Measurements from ENCODE around the gene MS4A15. TPM values are rescaled to one million over a fixed set of nuclear protein-coding genes. Genes with fewer than 3 reads are reported as not detected.
"Not testable (repeated sequence)": the region's sequence is repeated elsewhere in the genome, so short reads cannot be mapped to it uniquely, and the experiment has no call there.

The MS4A15 gene
- total and polyA plus RNA-seq, 9 of the 15 experiments (the other 6 are each of a cell fraction or from before 2014, with no cell fraction given), result not detected

DNA sequence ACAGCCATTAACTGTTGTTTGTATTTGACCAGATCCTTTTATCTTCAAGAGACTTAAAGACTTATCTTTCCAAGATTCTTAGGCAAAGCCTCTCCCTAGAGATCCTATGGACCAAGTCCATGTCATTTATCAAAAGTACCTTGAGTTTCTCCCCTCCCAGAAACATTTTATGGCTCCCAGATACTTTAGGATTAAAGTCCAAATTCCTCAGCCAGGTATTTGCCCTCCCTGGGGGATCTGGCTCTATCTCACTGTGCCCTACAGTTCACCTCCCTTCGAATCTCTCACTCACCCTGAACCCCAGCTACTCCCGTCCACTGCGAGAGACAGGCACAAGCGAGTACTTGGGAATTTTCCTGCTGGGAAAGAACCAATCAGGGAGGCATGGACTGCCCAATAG, 45.4 kb upstream of the MS4A15 start (continued):
- no peak for TF ChIP-seq GTF2A2 (tag; IDR thresholded peaks at IDR 0.05)

DNA sequence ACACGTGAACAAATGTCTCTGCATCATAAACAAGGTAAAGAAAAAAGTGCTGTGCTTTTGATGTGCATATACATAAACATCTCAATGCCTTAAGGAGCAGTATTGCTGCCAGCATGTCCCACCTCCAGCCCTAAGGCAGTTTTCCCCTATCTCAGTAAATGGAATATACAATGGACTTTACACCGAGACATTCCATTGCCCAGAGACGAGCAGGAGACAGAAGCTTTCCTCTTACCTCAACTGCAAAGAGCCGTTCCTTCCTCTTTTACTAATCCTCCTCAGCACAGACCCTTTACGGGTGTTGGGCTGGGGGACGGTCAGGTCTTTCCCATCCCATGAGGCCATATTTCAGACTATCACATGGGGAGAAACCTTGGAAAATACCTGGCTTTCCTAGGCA, 43.2 kb upstream of the MS4A15 start:
- H3K36me3 ChIP-seq (ENCODE audit: control insufficient read depth, insufficient read depth, low read length); intact Hi-C loops (cut with micrococcal nuclease); in situ Hi-C loops (cut with MboI); H3K79me2 ChIP-seq (ENCODE audit: control insufficient read depth, insufficient read depth, low read length); H3K4me3 ChIP-seq; H3K4me1 ChIP-seq (replicated peaks in 1 of 2; ENCODE audit: control insufficient read depth in 2 of 2, insufficient read depth in 2 of 2, low read length in 2 of 2); H3K9ac ChIP-seq (ENCODE audit: insufficient read depth in 1 of 2, low read depth in 2 of 2, low read length in 2 of 2); BruUV-seq (replicated peaks); H3K4me2 ChIP-seq (ENCODE audit: insufficient read depth, low read length); H3K9me3 ChIP-seq (replicated peaks; ENCODE audit: control insufficient read depth, insufficient read depth, low read depth, low read length); H3K27ac ChIP-seq (ENCODE audit: extremely low read depth, low read depth, low read length); DNase-seq (ENCODE audit: extremely low read depth in 1 of 4, low spot score in 3 of 4); CTCF ChIA-PET (ENCODE audit: low intra/inter-chr PET ratio); H4K20me1 ChIP-seq (replicated peaks; ENCODE audit: control insufficient read depth, insufficient read depth, low read length); ATAC-seq; H3K9me1 ChIP-seq (ENCODE audit: control insufficient read depth, insufficient read depth, low read length); POLR2A ChIA-PET; H2AFZ ChIP-seq (ENCODE audit: low read depth, low read length); FAIRE-seq: not testable (repeated sequence)
- WGBS (ENCODE audit: insufficient coverage, low coverage, missing lambda C conversion rate), result 2% methylated on average over 6 of the region's 6 CpGs
- H3K27me3 ChIP-seq (ENCODE audit: control insufficient read depth in 2 of 2, insufficient read depth in 2 of 2, low read length in 2 of 2), result peaks cover 10 to 18% of the 10 kb centered on the region in 2 experiments; a peak in 4 of 5 replicates

DNA sequence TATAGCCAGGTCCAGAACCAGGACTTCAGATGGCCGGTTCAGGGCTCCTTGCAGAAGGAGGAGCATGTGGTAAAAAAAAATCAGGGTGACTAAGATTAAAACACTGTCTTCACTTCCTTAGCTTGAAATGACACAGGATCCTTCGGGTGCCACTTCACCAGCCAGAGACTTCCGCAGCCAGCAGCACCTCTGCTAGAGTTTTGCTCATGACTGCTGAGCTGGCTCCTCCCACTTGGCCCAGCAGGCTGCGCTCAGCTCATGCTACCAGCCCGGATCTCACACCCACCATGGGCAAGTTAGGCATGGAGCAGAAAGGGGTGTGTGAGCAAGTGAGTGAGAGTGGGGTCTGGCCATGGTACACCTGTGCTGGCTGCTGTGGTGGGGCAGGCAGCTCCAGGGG, 38.7 kb upstream of the MS4A15 start:
- Histone ChIP-seq H3K27me3 (ENCODE audit: control insufficient read depth in 2 of 2, insufficient read depth in 2 of 2, low read length in 2 of 2) (peaks cover 12 to 21% of the 10 kb centered on the region in 2 experiments; a peak in 4 of 5 replicates), H3K4me2 (ENCODE audit: insufficient read depth, low read length) (no peak overlapping the region)
- BruUV-seq (replicated peaks), result no TSS peak
- TF ChIP-seq, protein P1, sequence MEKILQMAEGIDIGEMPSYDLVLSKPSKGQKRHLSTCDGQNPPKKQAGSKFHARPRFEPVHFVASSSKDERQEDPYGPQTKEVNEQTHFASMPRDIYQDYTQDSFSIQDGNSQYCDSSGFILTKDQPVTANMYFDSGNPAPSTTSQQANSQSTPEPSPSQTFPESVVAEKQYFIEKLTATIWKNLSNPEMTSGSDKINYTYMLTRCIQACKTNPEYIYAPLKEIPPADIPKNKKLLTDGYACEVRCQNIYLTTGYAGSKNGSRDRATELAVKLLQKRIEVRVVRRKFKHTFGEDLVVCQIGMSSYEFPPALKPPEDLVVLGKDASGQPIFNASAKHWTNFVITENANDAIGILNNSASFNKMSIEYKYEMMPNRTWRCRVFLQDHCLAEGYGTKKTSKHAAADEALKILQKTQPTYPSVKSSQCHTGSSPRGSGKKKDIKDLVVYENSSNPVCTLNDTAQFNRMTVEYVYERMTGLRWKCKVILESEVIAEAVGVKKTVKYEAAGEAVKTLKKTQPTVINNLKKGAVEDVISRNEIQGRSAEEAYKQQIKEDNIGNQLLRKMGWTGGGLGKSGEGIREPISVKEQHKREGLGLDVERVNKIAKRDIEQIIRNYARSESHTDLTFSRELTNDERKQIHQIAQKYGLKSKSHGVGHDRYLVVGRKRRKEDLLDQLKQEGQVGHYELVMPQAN (IDR thresholded peaks at IDR 0.05; ENCODE audit: borderline replicate concordance), result no peak
- no peak for TF ChIP-seq ZNF695 (CRISPR knock-in tag; IDR thresholded peaks at IDR 0.05)
- no peak for TF ChIP-seq SP2 (IDR thresholded peaks at IDR 0.05; ENCODE audit: extremely low read depth, low read depth, low read length, poor library complexity, severe bottlenecking)
- TF ChIP-seq FUS (optimal IDR thresholded peaks at IDR 0.05; ENCODE audit: low read depth, low read length), result no peak
- TF ChIP-seq, protein P2, sequence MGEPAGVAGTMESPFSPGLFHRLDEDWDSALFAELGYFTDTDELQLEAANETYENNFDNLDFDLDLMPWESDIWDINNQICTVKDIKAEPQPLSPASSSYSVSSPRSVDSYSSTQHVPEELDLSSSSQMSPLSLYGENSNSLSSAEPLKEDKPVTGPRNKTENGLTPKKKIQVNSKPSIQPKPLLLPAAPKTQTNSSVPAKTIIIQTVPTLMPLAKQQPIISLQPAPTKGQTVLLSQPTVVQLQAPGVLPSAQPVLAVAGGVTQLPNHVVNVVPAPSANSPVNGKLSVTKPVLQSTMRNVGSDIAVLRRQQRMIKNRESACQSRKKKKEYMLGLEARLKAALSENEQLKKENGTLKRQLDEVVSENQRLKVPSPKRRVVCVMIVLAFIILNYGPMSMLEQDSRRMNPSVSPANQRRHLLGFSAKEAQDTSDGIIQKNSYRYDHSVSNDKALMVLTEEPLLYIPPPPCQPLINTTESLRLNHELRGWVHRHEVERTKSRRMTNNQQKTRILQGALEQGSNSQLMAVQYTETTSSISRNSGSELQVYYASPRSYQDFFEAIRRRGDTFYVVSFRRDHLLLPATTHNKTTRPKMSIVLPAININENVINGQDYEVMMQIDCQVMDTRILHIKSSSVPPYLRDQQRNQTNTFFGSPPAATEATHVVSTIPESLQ (CRISPR knock-in tag; IDR thresholded peaks at IDR 0.05), result no peak
- TF ChIP-seq, protein P3, sequence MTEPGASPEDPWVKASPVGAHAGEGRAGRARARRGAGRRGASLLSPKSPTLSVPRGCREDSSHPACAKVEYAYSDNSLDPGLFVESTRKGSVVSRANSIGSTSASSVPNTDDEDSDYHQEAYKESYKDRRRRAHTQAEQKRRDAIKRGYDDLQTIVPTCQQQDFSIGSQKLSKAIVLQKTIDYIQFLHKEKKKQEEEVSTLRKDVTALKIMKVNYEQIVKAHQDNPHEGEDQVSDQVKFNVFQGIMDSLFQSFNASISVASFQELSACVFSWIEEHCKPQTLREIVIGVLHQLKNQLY (CRISPR knock-in tag; conservative IDR thresholded peaks at IDR 0.05), result no peak
- no peak for TF ChIP-seq RBM39 (optimal IDR thresholded peaks at IDR 0.05; ENCODE audit: low read depth, low read length)

More for the DNA sequence above, 38.7 kb upstream of the MS4A15 start:
- Histone ChIP-seq H4K20me1 (replicated peaks; ENCODE audit: control insufficient read depth, insufficient read depth, low read length) (no peaks in the 10 kb centered on the region), H3K36me3 (ENCODE audit: control insufficient read depth, insufficient read depth, low read length) (no peaks in the 10 kb centered on the region), H3K4me1 (replicated peaks in 1 of 2; ENCODE audit: control insufficient read depth in 2 of 2, insufficient read depth in 2 of 2, low read length in 2 of 2) (no peaks in the 10 kb centered on the region), H3K79me2 (ENCODE audit: control insufficient read depth, insufficient read depth, low read length) (no peaks in the 10 kb centered on the region), H3K9ac (ENCODE audit: insufficient read depth in 1 of 2, low read depth in 2 of 2, low read length in 2 of 2) (no peak overlapping the region; a peak in 1 of 4 replicates), H3K9me1 (ENCODE audit: control insufficient read depth, insufficient read depth, low read length) (no peaks in the 10 kb centered on the region), H3K27ac (ENCODE audit: extremely low read depth, low read depth, low read length) (no peak overlapping the region), H3K9me3 (replicated peaks; ENCODE audit: control insufficient read depth, insufficient read depth, low read depth, low read length) (no peaks in the 10 kb centered on the region), H3K4me3 (no peak overlapping the region), H2AFZ (ENCODE audit: low read depth, low read length) (no peak overlapping the region)
- no peak for FAIRE-seq
- ATAC-seq, result no peak
- in situ Hi-C loops (cut with MboI), result no loop called here
- intact Hi-C loops (cut with micrococcal nuclease), result no loop called here
- POLR2A ChIA-PET, result no interaction called here
- 3% methylated on average over 5 of the region's 5 CpGs for WGBS (ENCODE audit: insufficient coverage, low coverage, missing lambda C conversion rate)
- CTCF ChIA-PET (ENCODE audit: low intra/inter-chr PET ratio), result no interaction called here
- no peak for DNase-seq (ENCODE audit: extremely low read depth in 1 of 4, low spot score in 3 of 4)

Data from K562 (cell line).